Peyer's patch (tissue), 4 donors: ENCODE results near the gene ABLIM1.

Experiments used
- CTCF ChIP-seq, 6 experiments: fragments of 450-650 bp in 4 of 6; fragments of 200-600 bp in 2 of 6; sonication (generic) in 1 of 6; IDR thresholded peaks; one replicate each; pipeline ENCODE4 v1.5.1; 2017 to 2019; ENCODE audit warnings: antibody characterized with exemption in 6 of 6, mild to moderate bottlenecking in 3 of 6, moderate library complexity in 1 of 6
- POLR2A ChIP-seq, 2 donors: fragments of 450-650 bp; IDR thresholded peaks; one replicate each; pipeline ENCODE4 v1.5.1; 2017; ENCODE audit warnings: antibody characterized with exemption in 2 of 2, mild to moderate bottlenecking in 2 of 2, moderate library complexity in 2 of 2

DNA sequence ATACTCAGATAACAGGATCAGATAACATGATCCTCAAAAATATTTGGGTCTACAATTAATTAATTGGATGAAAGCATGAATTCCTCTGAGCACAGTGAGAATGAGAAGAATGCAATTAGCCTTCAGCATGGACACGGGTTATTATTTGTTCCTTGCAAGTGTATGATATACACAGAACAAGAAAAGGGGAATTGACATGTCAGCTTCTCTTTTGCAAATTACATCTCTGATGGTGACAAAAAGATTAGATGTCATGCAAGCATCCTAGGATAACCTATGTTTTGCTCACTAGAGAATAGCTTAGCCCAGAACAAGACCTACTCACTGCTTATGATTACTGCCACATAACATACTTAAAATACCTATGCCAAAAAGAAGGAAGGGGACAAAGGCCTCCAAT lies 120.3 kb downstream of the ABLIM1 start:
- TF ChIP-seq POLR2A (IDR thresholded peaks at IDR 0.05): no peak
- no peak for TF ChIP-seq CTCF (IDR thresholded peaks at IDR 0.05)
